ENCODE results near the gene TLR3.

TLR3 gene

DNA sequence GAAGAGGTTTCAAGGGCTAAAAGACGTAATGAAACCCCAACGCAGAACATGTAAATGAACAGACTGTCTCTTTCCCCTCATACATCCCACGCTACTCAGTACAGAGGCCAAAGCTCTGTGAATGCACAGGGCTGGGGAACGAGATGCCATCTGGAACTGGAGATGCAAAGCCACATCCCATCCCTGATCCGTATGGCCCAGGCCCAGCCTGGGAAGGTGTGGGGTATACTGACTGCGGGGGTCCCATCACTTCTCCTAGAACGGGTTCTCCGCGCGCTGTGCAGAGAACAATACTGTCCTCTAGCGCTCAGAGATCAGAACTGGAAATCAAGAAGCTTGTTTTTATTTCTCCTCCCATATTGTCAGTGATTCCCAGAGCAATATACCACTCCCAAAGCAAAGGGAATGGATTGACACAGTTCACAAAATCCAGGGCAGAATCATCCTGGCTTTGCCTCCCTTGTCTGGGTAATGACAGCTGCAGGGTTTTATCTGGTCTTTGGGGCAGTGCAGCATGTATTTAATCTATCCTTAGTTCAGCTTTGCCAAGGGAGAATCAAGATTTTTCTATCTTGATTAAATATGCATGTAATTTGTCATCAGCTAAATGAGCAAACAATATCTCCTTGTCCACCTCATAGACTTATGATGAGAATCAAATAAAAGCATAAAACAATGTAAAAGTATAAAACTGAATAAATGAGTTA is 47.3 kb upstream of the TLR3 start:
- ChIA-PET POLR2A (no interaction called here), CTCF (interaction anchor here (0.5 to 3.1 kb wide), 30 partner anchors 9 to 521 kb away, joined by 3 to 44 read pairs (median 4); partner anchors contain the start of gene TLR3)
- no peaks in the 10 kb centered on the region for H3K4me1 ChIP-seq (ENCODE audit: control insufficient read depth, insufficient read depth, low read length)
- no peaks in the 10 kb centered on the region for H3K36me3 ChIP-seq (ENCODE audit: control insufficient read depth in 2 of 2, insufficient read depth in 1 of 2, low read length in 2 of 2)
- H3K27ac ChIP-seq (ENCODE audit: extremely low read depth, low read depth, low read length), result no peak overlapping the region
- no peak overlapping the region for H3K4me3 ChIP-seq (ENCODE audit: low read depth, low read length)
- H3K9me3 ChIP-seq (ENCODE audit: control insufficient read depth, insufficient read depth, low read depth, low read length), result no peaks in the 10 kb centered on the region
- TF ChIP-seq ZNF184 (tag by site-specific recombination; IDR thresholded peaks at IDR 0.05), result no peak
- TF ChIP-seq ZBTB48 (tag by site-specific recombination; IDR thresholded peaks at IDR 0.05), result no peak
- no peak for TF ChIP-seq KLF9 (tag by site-specific recombination; IDR thresholded peaks at IDR 0.05; ENCODE audit: low read depth)
- no peak for TF ChIP-seq ZNF280D (tag by site-specific recombination; IDR thresholded peaks at IDR 0.05)
- no peak for TF ChIP-seq ZSCAN16 (tag by site-specific recombination; IDR thresholded peaks at IDR 0.05)
- peak; percentile 30; the same call in 1 of the 2 replicates for TF ChIP-seq GLIS2 (tag by site-specific recombination; IDR thresholded peaks at IDR 0.05)
- no peak for TF ChIP-seq ZNF621 (tag by site-specific recombination; IDR thresholded peaks at IDR 0.05)
- no peak for TF ChIP-seq ZNF473 (tag by site-specific recombination; IDR thresholded peaks at IDR 0.05)
- TF ChIP-seq HIC1 (tag by site-specific recombination; IDR thresholded peaks at IDR 0.05), result no peak
- no peak for TF ChIP-seq ZNF549 (tag by site-specific recombination; IDR thresholded peaks at IDR 0.05)
- TF ChIP-seq ZNF548 (tag by site-specific recombination; IDR thresholded peaks at IDR 0.05), result no peak
- peak; percentile 91 for TF ChIP-seq ZNF654 (tag by site-specific recombination; IDR thresholded peaks at IDR 0.05; ENCODE audit: low read depth)
- TF ChIP-seq, protein P1, sequence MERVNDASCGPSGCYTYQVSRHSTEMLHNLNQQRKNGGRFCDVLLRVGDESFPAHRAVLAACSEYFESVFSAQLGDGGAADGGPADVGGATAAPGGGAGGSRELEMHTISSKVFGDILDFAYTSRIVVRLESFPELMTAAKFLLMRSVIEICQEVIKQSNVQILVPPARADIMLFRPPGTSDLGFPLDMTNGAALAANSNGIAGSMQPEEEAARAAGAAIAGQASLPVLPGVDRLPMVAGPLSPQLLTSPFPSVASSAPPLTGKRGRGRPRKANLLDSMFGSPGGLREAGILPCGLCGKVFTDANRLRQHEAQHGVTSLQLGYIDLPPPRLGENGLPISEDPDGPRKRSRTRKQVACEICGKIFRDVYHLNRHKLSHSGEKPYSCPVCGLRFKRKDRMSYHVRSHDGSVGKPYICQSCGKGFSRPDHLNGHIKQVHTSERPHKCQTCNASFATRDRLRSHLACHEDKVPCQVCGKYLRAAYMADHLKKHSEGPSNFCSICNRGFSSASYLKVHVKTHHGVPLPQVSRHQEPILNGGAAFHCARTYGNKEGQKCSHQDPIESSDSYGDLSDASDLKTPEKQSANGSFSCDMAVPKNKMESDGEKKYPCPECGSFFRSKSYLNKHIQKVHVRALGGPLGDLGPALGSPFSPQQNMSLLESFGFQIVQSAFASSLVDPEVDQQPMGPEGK (tag by site-specific recombination; IDR thresholded peaks at IDR 0.05), result no peak
- TF ChIP-seq ZNF433 (tag by site-specific recombination; IDR thresholded peaks at IDR 0.05; ENCODE audit: low read depth), result no peak
- TF ChIP-seq ZNF416 (tag by site-specific recombination; IDR thresholded peaks at IDR 0.05), result no peak
- no peak for TF ChIP-seq ZNF777 (tag by site-specific recombination; IDR thresholded peaks at IDR 0.05; ENCODE audit: borderline replicate concordance)
- no peak for TF ChIP-seq ZNF837 (tag by site-specific recombination; IDR thresholded peaks at IDR 0.05)
- TF ChIP-seq ZNF202 (tag by site-specific recombination; IDR thresholded peaks at IDR 0.05; ENCODE audit: borderline replicate concordance), result no peak
- no peak for TF ChIP-seq ZNF843 (tag by site-specific recombination; IDR thresholded peaks at IDR 0.05)
- TF ChIP-seq ZNF791 (tag by site-specific recombination; IDR thresholded peaks at IDR 0.05), result no peak
- TF ChIP-seq ZNF677 (tag by site-specific recombination; IDR thresholded peaks at IDR 0.05), result no peak
- peak; percentile 79 for TF ChIP-seq CTCF (tag by site-specific recombination; IDR thresholded peaks at IDR 0.05)
- TF ChIP-seq ZNF629 (tag by site-specific recombination; IDR thresholded peaks at IDR 0.05), result no peak
- TF ChIP-seq ZNF133 (tag by site-specific recombination; IDR thresholded peaks at IDR 0.05), result no peak
- TF ChIP-seq SCRT2 (tag by site-specific recombination; IDR thresholded peaks at IDR 0.05), result no peak
- no peak for TF ChIP-seq YY2 (tag by site-specific recombination; IDR thresholded peaks at IDR 0.05)
- TF ChIP-seq ZNF558 (tag by site-specific recombination; IDR thresholded peaks at IDR 0.05), result no peak
- no peak for TF ChIP-seq ZNF423 (tag by site-specific recombination; IDR thresholded peaks at IDR 0.05)
- no peak for TF ChIP-seq ZNF521 (tag by site-specific recombination; IDR thresholded peaks at IDR 0.05)
- no peak for TF ChIP-seq ZNF585B (tag by site-specific recombination; IDR thresholded peaks at IDR 0.05)
- TF ChIP-seq ZNF501 (tag by site-specific recombination; IDR thresholded peaks at IDR 0.05), result 0 out of 2 replicates have a peak, but pooled peaks have one; percentile 33
- no peak for TF ChIP-seq ZNF311 (tag by site-specific recombination; IDR thresholded peaks at IDR 0.05; ENCODE audit: borderline replicate concordance)
